Endothelial cell (in vitro differentiated cells): ENCODE measurements around the gene SEMA6A. TPM values are rescaled to one million over a fixed set of nuclear protein-coding genes. Genes with fewer than 3 reads are reported as not detected.

Source experiments
- DNase-seq: peaks from one replicate; pipeline ENCODE4 v3.0.0; 2021; ENCODE audit warnings: low spot score
- H3K27ac Mint-ChIP-seq: one replicate; pipeline ENCODE4 v1.8.0; 2021; ENCODE audit warnings: mixed read lengths, inconsistent platforms; ENCODE audit not compliant: unreplicated experiment
- H3K27me3 Mint-ChIP-seq: one replicate; pipeline ENCODE4 v1.8.0; 2021; ENCODE audit warnings: mild to moderate bottlenecking, moderate library complexity, mixed read lengths, inconsistent platforms; ENCODE audit not compliant: unreplicated experiment
- H3K36me3 Mint-ChIP-seq: one replicate; pipeline ENCODE4 v1.8.0; 2021; ENCODE audit warnings: mild to moderate bottlenecking, low read depth, mixed read lengths, inconsistent platforms; ENCODE audit not compliant: unreplicated experiment
- H3K4me1 Mint-ChIP-seq: one replicate; pipeline ENCODE4 v1.8.0; 2021; ENCODE audit warnings: mild to moderate bottlenecking, mixed read lengths, inconsistent platforms; ENCODE audit not compliant: unreplicated experiment
- H3K4me3 Mint-ChIP-seq: one replicate; pipeline ENCODE4 v1.8.0; 2021; ENCODE audit warnings: mild to moderate bottlenecking, mixed read lengths, inconsistent platforms; ENCODE audit not compliant: unreplicated experiment
- H3K9me3 Mint-ChIP-seq: one replicate; pipeline ENCODE4 v1.8.0; 2021; ENCODE audit warnings: mixed read lengths, inconsistent platforms; ENCODE audit not compliant: unreplicated experiment
- CTCF ChIP-seq: fragments of 200-600 bp; sonication (generic); IDR thresholded peaks from one replicate; pipeline ENCODE4 v1.5.0; 2021; ENCODE audit warnings: antibody characterized with exemption; ENCODE audit not compliant: unreplicated experiment
- total RNA-seq: library from RNA; stranded (reverse); fragmentation: NEBNext Ultra II Directional; extraction: Animal tissue kit (Norgen Biotek cat#: 25700); gene quantifications from one replicate; pipeline ENCODE4 v1.2.1, GENCODE V29; 2021; ENCODE audit not compliant: unreplicated experiment

Gene SEMA6A
- total RNA-seq, 1 donor from 2014 or later: 180 TPM

- no peak overlapping the region for H3K4me3 Mint-ChIP-seq
These were observed 39.5 kb downstream of the SEMA6A start for GRCh38 chr5:116534964-116535651.

GRCh38 chr5:116532762-116533525 is 41.7 kb downstream of the SEMA6A start:
- no peaks in the 10 kb centered on the region for H3K36me3 Mint-ChIP-seq
- no peaks in the 10 kb centered on the region for H3K27me3 Mint-ChIP-seq
- TF ChIP-seq CTCF: no peak
- no peak overlapping the region for H3K27ac Mint-ChIP-seq
- DNase-seq: no peak
- H3K4me1 Mint-ChIP-seq: peaks cover 44% of the 10 kb centered on the region
- H3K9me3 Mint-ChIP-seq: no peaks in the 10 kb centered on the region
- H3K4me3 Mint-ChIP-seq: peak overlapping the region; percentile 9

More at GRCh38 chr5:116534964-116535651, 39.5 kb downstream of the SEMA6A start:
- no peaks in the 10 kb centered on the region for H3K36me3 Mint-ChIP-seq
- no peaks in the 10 kb centered on the region for H3K9me3 Mint-ChIP-seq
- no peak for DNase-seq
- no peak overlapping the region for H3K27ac Mint-ChIP-seq
- TF ChIP-seq CTCF: no peak
- H3K4me1 Mint-ChIP-seq: peaks cover 30% of the 10 kb centered on the region
- no peaks in the 10 kb centered on the region for H3K27me3 Mint-ChIP-seq

GRCh38 chr5:116531635-116532034 is 43.0 kb downstream of the SEMA6A start:
- no peaks in the 10 kb centered on the region for H3K36me3 Mint-ChIP-seq
- no peak for DNase-seq
- peaks cover 45% of the 10 kb centered on the region for H3K4me1 Mint-ChIP-seq
- H3K4me3 Mint-ChIP-seq: no peak overlapping the region
- H3K27me3 Mint-ChIP-seq: no peaks in the 10 kb centered on the region
- no peak overlapping the region for H3K27ac Mint-ChIP-seq
- TF ChIP-seq CTCF: no peak
- no peaks in the 10 kb centered on the region for H3K9me3 Mint-ChIP-seq

GRCh38 chr5:116531117-116531516 is 43.5 kb downstream of the SEMA6A start:
- no peaks in the 10 kb centered on the region for H3K9me3 Mint-ChIP-seq
- no peaks in the 10 kb centered on the region for H3K36me3 Mint-ChIP-seq
- no peak for DNase-seq
- H3K4me3 Mint-ChIP-seq: no peak overlapping the region
- peaks cover 42% of the 10 kb centered on the region for H3K4me1 Mint-ChIP-seq
- H3K27ac Mint-ChIP-seq: no peak overlapping the region
- no peaks in the 10 kb centered on the region for H3K27me3 Mint-ChIP-seq
- TF ChIP-seq CTCF: no peak

GRCh38 chr5:116530276-116530675 is 44.3 kb downstream of the SEMA6A start:
- Mint-ChIP-seq H3K4me1 (peaks cover 43% of the 10 kb centered on the region), H3K27me3 (peaks cover 2% of the 10 kb centered on the region), H3K4me3 (no peak overlapping the region)

More at GRCh38 chr5:116530276-116530675, 44.3 kb downstream of the SEMA6A start:
- Mint-ChIP-seq H3K27ac (no peak overlapping the region), H3K36me3 (no peaks in the 10 kb centered on the region), H3K9me3 (no peaks in the 10 kb centered on the region)
- TF ChIP-seq CTCF: no peak
- no peak for DNase-seq
